ENCODE data around the gene RPL36AL.
"Not testable (repeated sequence)": the region's sequence is repeated elsewhere in the genome, so short reads cannot be mapped to it uniquely, and the experiment has no call there.

RPL36AL gene

GRCh38 chr14:49623941-49624839 lies 3.8 kb upstream of the RPL36AL start:
- H3K4me3 ChIP-seq (replicated peaks in 1 of 2; ENCODE audit: low read depth in 2 of 2, low read length in 2 of 2): no peak overlapping the region
- peak in 1 of 2 donors; percentile 43 for DNase-seq (ENCODE audit: low read depth in 2 of 2)
- no peak for TF ChIP-seq CTCF (IDR thresholded peaks at IDR 0.05; ENCODE audit: low read depth, low read length)

DNA sequence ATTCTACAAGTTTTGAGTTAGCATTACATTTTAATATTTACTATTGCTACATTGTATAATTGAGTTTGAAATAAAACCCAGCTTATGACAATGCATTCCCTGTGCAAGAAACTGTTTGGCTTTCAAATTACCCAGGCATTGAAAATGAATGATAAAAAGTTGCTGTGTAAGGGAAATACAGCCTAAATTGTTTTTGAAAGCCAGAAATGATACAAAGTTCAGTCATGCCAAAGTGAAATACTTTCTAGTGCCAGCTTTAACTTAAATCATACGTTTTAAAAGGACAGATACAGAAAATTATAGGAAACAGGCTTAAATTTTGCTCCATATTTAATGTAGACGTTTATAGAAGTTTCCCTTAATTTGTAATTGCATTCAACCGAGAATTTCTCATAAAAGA lies 3.0 kb upstream of the RPL36AL start:
- DNase-seq (ENCODE audit: low read depth in 2 of 2): peak in 1 of 2 donors; percentile 18
- H3K4me3 ChIP-seq (replicated peaks in 1 of 2; ENCODE audit: low read depth in 2 of 2, low read length in 2 of 2): no peak overlapping the region
- no peak for TF ChIP-seq CTCF (IDR thresholded peaks at IDR 0.05; ENCODE audit: low read depth, low read length)

DNA sequence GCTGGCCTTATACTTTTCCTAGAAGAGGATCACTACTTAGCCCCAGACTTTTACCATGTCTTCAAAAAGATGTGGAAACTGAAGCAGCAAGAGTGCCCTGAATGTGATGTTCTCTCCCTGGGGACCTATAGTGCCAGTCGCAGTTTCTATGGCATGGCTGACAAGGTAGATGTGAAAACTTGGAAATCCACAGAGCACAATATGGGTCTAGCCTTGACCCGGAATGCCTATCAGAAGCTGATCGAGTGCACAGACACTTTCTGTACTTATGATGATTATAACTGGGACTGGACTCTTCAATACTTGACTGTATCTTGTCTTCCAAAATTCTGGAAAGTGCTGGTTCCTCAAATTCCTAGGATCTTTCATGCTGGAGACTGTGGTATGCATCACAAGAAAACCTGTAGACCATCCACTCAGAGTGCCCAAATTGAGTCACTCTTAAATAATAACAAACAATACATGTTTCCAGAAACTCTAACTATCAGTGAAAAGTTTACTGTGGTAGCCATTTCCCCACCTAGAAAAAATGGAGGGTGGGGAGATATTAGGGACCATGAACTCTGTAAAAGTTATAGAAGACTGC lies 1.7 kb upstream of the RPL36AL start:
- TF ChIP-seq CTCF (IDR thresholded peaks at IDR 0.05; ENCODE audit: low read depth, low read length): no peak
- DNase-seq (ENCODE audit: low read depth in 2 of 2): no peak
- H3K4me3 ChIP-seq (replicated peaks in 1 of 2; ENCODE audit: low read depth in 2 of 2, low read length in 2 of 2): peak overlapping the region; percentile 92 to 93

- H3K4me3 ChIP-seq (replicated peaks in 1 of 2; ENCODE audit: low read depth in 2 of 2, low read length in 2 of 2): peak overlapping the region; percentile 92 to 93
- no peak for TF ChIP-seq CTCF (IDR thresholded peaks at IDR 0.05; ENCODE audit: low read depth, low read length)
- DNase-seq (ENCODE audit: low read depth in 2 of 2): peak; percentile 65 to 73
Measured at GRCh38 chr14:49621114-49621881, 872 bp upstream of the RPL36AL start.

- peak overlapping the region; percentile 92 to 93 for H3K4me3 ChIP-seq (replicated peaks in 1 of 2; ENCODE audit: low read depth in 2 of 2, low read length in 2 of 2)
- no peak for DNase-seq (ENCODE audit: low read depth in 2 of 2)
- no peak for TF ChIP-seq CTCF (IDR thresholded peaks at IDR 0.05; ENCODE audit: low read depth, low read length)
Measured at GRCh38 chr14:49619730-49620129, 696 bp downstream of the RPL36AL start.

- peak overlapping the region; percentile 92 to 93 for H3K4me3 ChIP-seq (replicated peaks in 1 of 2; ENCODE audit: low read depth in 2 of 2, low read length in 2 of 2)
- DNase-seq (ENCODE audit: low read depth in 2 of 2): not testable (repeated sequence)
Measured at GRCh38 chr14:49619273-49619672, 1.2 kb downstream of the RPL36AL start.

All from cardiac fibroblast (primary cell).